C4-2B (cell line): ENCODE measurements around the gene TLL2.

Source experiments
- H3K27ac ChIP-seq: fragments of 450-650 bp; 2 replicates; pipeline ENCODE4 v1.5.1; 2017
- ZFX ChIP-seq: fragments of 450-650 bp; IDR thresholded peaks from 2 replicates; pipeline ENCODE4 v1.6.1; 2017
- TF ChIP-seq, protein P1 (sequence below): fragments of 450-650 bp; conservative IDR thresholded peaks from 2 replicates; pipeline ENCODE4 v1.5.1; 2017; ENCODE audit warnings: mild to moderate bottlenecking

Gene TLL2

DNA sequence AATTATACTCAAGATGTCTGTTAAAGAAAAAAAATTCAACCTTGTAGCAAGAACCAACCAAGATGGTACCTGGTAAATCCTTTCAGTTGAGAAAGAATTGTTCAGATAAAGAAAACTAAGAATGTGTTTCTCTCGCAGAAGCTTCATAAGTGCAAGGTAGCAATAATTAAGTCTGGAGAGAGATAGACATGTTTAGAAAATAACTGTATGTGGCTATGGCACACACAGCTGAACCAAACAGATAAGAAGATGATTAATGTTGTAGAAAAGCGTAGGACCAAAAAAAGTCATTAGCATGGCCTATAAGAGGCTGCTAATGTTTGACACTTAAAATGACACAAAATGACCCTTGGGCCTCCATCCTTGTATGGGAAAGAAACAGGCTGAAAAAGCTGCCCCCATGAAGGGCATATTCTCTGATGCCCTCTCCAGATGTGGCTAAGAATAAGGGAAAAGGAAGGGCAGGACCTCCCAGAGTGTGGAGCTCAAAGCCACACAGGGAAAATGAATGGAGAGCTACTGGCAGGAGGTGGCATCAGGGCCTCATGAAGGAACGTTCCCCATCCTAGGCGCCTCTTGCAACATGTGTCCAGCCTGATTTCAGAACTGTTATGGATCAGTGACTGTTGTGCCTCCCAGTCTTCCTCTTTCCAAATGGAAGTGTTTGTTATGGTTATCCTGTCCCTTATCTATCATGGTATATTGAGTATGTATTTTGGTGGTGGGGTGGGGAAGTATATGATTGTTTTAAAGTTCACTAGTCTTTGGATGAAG, 30.7 kb downstream of the TLL2 start:
- no peak overlapping the region for H3K27ac ChIP-seq
- no peak for TF ChIP-seq ZFX
- TF ChIP-seq, protein P1, sequence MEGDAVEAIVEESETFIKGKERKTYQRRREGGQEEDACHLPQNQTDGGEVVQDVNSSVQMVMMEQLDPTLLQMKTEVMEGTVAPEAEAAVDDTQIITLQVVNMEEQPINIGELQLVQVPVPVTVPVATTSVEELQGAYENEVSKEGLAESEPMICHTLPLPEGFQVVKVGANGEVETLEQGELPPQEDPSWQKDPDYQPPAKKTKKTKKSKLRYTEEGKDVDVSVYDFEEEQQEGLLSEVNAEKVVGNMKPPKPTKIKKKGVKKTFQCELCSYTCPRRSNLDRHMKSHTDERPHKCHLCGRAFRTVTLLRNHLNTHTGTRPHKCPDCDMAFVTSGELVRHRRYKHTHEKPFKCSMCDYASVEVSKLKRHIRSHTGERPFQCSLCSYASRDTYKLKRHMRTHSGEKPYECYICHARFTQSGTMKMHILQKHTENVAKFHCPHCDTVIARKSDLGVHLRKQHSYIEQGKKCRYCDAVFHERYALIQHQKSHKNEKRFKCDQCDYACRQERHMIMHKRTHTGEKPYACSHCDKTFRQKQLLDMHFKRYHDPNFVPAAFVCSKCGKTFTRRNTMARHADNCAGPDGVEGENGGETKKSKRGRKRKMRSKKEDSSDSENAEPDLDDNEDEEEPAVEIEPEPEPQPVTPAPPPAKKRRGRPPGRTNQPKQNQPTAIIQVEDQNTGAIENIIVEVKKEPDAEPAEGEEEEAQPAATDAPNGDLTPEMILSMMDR, result no peak

DNA sequence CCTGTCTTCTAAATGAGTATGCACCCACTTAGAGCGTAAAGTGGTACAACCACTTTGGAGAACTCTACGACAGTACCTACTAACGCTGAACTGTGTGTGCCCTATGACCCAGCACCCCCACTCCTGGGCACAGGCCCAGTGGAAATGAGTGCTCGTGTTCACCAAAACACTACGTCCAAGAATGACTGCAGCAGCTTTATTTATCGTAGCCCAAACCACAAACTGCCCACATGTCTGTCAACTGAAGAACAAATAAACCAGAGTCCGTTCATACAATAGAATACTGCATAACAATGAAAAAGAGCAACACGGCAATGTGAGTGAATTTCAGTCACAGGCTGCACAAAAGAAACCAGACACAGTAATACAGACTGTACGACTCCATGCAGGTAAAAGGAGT, 35.4 kb downstream of the TLL2 start:
- H3K27ac ChIP-seq, result no peak overlapping the region
- TF ChIP-seq ZFX, result no peak
- TF ChIP-seq, protein P1, result no peak

DNA sequence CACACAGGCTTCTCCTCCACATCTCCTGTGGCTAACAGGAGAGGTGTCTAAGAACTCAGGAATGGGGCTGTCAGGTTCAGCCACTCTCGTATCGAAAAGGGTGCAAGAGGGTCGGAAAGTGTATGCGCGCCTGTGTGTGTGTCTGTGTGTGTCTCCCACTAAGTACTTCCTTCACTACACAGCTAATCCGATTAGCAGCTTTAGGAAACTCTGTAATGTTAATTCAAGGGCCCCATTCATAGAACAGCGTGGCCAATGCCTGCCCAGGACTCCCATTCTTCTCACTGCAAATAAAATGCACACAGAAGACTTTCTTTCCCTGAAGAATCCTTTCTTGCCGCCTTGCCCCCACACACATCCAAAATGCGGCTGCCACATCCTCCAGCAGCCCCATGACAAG, 39.9 kb downstream of the TLL2 start:
- TF ChIP-seq, protein P1, result no peak

DNA sequence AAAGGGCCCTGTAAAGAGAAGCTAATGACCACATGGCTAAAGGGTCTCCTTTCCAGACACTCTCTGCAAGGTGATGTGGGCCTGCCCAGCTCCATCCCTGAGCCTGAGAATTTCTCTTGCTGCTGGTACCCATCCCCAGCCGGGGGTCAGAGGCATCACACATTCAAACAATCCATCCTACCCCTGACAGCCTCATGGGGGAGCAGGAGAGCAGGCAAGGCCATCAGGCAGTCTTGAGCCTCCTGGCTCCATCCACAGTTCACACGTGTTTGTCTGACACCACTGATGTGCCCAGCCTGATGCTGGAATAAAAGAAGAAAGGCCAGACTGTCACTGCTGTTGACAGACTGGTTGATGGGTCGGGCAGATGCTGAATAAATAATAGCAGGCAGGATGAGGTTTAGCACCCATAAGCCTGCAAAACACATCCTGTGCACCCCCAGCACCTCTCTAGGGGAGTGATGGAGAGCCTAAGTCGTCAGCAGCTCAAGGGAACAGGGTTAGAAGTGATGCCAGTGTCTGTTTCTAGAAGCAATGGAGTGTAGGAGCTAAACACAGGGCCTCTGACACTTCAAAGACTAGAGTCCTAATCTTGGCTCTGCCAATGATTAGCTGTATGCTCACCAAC, 43.5 kb downstream of the TLL2 start:
- TF ChIP-seq, protein P1, result peak; percentile 82
- TF ChIP-seq ZFX, result no peak
- no peak overlapping the region for H3K27ac ChIP-seq

More for the DNA sequence above, 39.9 kb downstream of the TLL2 start:
- no peak overlapping the region for H3K27ac ChIP-seq

DNA sequence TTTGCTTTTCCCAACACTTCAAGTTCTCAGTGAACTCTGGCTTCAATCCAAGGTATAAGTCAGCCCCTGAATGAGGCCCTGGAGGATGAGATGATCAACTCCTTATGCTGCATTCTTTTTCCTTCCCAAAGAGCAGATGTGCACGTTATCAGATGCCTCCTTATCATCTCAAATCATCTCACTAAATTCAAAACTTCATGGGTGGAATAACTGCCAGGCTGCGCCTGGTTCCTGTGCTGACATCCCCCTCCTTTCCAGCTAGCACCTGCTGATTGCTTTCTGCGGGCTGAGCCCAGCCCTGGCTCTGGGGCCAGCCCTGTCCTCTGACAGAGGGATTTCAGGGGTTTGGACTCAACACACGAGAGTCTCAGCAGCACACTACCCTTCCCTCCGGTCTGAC, 44.9 kb downstream of the TLL2 start:
- H3K27ac ChIP-seq, result no peak overlapping the region
- TF ChIP-seq, protein P1, result no peak
- no peak for TF ChIP-seq ZFX

DNA sequence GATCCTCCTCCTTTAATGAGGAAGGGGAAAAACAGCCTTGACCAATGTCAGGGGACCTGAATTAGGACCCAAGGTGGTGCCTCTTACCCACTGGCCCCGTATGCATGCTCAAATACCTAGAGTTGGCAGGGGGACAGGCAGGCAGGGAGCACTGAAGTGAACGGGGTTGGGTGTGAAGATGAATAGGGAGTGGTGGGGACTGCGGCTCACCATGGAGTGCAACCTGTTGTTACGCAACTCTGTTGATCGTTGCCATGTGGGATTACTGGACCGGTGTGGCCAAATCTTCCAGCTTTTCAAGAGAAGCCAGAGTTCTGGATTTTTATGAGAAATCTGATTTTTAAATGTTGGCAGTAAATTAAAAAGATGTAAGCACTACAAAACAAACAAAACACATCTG, 48.1 kb downstream of the TLL2 start:
- no peak for TF ChIP-seq ZFX
- H3K27ac ChIP-seq, result no peak overlapping the region

DNA sequence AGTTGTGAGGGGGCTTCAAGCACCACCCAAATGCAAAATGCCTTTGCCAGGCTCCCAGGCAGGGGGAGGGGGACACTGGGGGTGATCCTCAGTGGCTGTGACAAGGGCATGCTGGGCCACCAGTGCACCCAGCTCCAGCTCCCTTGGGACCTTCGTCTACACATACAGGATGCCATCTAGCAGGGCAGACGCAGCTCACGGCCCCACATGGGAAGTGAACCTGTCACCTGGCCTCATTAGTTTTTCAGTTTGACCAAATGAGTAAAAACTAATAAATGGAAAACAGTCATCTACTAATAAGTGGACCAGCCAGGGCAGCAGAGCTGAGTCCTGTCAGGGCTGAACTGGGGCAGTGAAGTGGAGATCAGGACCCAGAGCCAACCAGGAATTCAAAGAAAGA, 50.2 kb downstream of the TLL2 start:
- no peak for TF ChIP-seq ZFX
- TF ChIP-seq, protein P1, result no peak

DNA sequence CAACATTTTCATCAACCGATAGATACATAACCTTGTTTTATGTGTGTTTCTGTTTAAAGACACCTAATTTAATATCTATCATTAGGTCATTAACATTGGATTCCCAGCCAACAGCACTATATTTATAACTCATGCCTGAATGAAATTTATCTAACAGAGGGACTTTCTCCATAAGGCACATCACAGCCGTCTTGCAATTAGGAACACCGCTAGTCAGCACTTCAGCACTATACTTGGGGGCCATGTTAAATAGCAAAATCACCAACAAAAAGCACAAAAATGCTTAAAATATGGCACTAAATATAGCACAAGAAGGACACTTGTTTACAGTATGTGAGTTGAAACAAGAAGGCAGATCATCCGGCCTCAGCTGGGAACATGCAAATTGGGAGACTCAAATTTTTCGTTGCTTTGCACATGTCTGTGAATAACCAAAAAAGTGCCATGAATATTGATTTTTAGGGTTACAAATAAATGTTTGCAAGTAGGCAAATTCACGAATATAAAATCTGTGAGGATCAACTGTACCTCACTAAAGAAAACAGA, 51.0 kb downstream of the TLL2 start:
- H3K27ac ChIP-seq, result no peak overlapping the region
- TF ChIP-seq ZFX, result no peak
- TF ChIP-seq, protein P1, result no peak

More for the DNA sequence above, 50.2 kb downstream of the TLL2 start:
- H3K27ac ChIP-seq, result no peak overlapping the region
